NCI-H69 (cell line): Measurements from ENCODE around the gene CERS1.

ENCODE experiments used
- DNase-seq: peaks from one replicate; lab custom pipeline; 2025; lab: John Stamatoyannopoulos, UW

CERS1 gene

GRCh38 chr19:18895824-18896341 is at the start of gene CERS1:
TSS of gene CERS1 (minus strand) at chr19:18896158. CDS start at chr19:18896072, 86 bp downstream.
- DNase-seq, result peak; percentile 83

- DNase-seq, result no peak
Measured at GRCh38 chr19:18945297-18945696, 49.3 kb upstream of the CERS1 start.

GRCh38 chr19:18943465-18943864 is 47.5 kb upstream of the CERS1 start:
- no peak for DNase-seq

GRCh38 chr19:18942692-18943091 is 46.7 kb upstream of the CERS1 start:
- no peak for DNase-seq

- no peak for DNase-seq
Measured at GRCh38 chr19:18941628-18942354, 45.8 kb upstream of the CERS1 start.

GRCh38 chr19:18940769-18941627 is 45.0 kb upstream of the CERS1 start, which contains the start of gene HOMER3:
TSS of gene HOMER3 (minus strand) at chr19:18941217. CDS start at chr19:18938982, 2,235 bp downstream.
- peak; percentile 80 for DNase-seq

- DNase-seq, result no peak
Measured at GRCh38 chr19:18939922-18940768, 44.2 kb upstream of the CERS1 start.

- DNase-seq, result no peak
Measured at GRCh38 chr19:18939163-18939562, 43.2 kb upstream of the CERS1 start.

- DNase-seq, result no peak
Measured at GRCh38 chr19:18933297-18933696, 37.3 kb upstream of the CERS1 start.

- peak; percentile 86 for DNase-seq
Measured at GRCh38 chr19:18932216-18932841, 36.4 kb upstream of the CERS1 start.

GRCh38 chr19:18931316-18932162 is 35.6 kb upstream of the CERS1 start:
- DNase-seq, result no peak

GRCh38 chr19:18929311-18929710 is 33.4 kb upstream of the CERS1 start:
- no peak for DNase-seq

GRCh38 chr19:18928018-18928805 is 32.3 kb upstream of the CERS1 start:
- no peak for DNase-seq

GRCh38 chr19:18924684-18925213 is 28.8 kb upstream of the CERS1 start:
- DNase-seq, result no peak

- DNase-seq, result no peak
Measured at GRCh38 chr19:18922228-18922985, 26.4 kb upstream of the CERS1 start.

- DNase-seq, result no peak
Measured at GRCh38 chr19:18921593-18921992, 25.6 kb upstream of the CERS1 start.

- no peak for DNase-seq
Measured at GRCh38 chr19:18920400-18920799, 24.4 kb upstream of the CERS1 start.

- DNase-seq, result no peak
Measured at GRCh38 chr19:18919900-18920214, 23.9 kb upstream of the CERS1 start.
